Chondrocyte (in vitro differentiated cells): ENCODE measurements around the gene SETD7. TPM values are rescaled to one million over a fixed set of nuclear protein-coding genes. Genes with fewer than 3 reads are reported as not detected.
A peak's percentile ranks its signal among the peaks of the same experiment; 100 is the strongest.

ENCODE experiments used
- DNase-seq: peaks from one replicate; pipeline ENCODE4 v3.0.0; 2021; ENCODE audit warnings: mixed read lengths, low spot score
- H3K27ac Mint-ChIP-seq: one replicate; pipeline ENCODE4 v1.8.0; 2021; ENCODE audit warnings: mild to moderate bottlenecking, moderate library complexity, mixed read lengths; ENCODE audit not compliant: unreplicated experiment
- H3K27me3 Mint-ChIP-seq: 2 replicates; pipeline ENCODE4 v1.8.0; 2021; ENCODE audit warnings: low read depth, mixed read lengths
- H3K36me3 Mint-ChIP-seq: 2 replicates; pipeline ENCODE4 v1.8.0; 2021; ENCODE audit warnings: low read depth, mixed read lengths
- H3K4me1 Mint-ChIP-seq: 2 replicates; pipeline ENCODE4 v1.8.0; 2021; ENCODE audit warnings: low read depth, mild to moderate bottlenecking, mixed read lengths
- H3K4me3 Mint-ChIP-seq: one replicate; pipeline ENCODE4 v1.8.0; 2021; ENCODE audit warnings: mild to moderate bottlenecking, moderate library complexity, mixed read lengths; ENCODE audit not compliant: unreplicated experiment
- H3K9me3 Mint-ChIP-seq: 2 replicates; pipeline ENCODE4 v1.8.0; 2021; ENCODE audit warnings: low read depth, mixed read lengths
- total RNA-seq: library from RNA; stranded (reverse); gene quantifications from 3 replicates; pipeline ENCODE4 v1.2.1, GENCODE V29; 2021
- TF ChIP-seq, protein P1 (sequence below): fragments of 200-600 bp; sonication (generic); IDR thresholded peaks from 2 replicates; pipeline ENCODE4 v1.5.0; 2021; ENCODE audit warnings: antibody characterized with exemption, mild to moderate bottlenecking, moderate library complexity

Gene SETD7
- total RNA-seq, 1 donor from 2014 or later = 56.3 TPM

DNA sequence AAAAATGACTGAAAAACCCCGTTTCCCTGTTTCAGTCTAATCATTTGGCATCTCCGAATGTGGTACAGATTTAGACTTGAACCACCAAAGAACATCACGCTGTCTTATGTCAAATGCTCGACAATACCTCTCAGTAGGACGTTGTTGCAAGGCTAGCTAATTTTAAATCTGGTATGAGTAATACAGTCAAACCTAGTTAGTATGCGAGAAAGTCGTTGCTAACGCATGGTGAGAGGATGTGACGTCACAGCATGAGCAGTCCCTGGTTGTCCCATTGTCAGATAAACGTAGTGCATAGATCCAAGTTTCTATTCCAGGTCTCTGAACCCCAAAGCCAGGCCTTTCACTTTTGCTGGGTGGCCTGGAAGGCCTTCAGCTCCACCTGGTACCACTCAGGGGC, 44.7 kb downstream of the SETD7 start:
- Mint-ChIP-seq H3K9me3 (no peaks in the 10 kb centered on the region), H3K4me1 (no peaks in the 10 kb centered on the region), H3K27me3 (no peaks in the 10 kb centered on the region), H3K27ac (no peak overlapping the region), H3K4me3 (no peak overlapping the region), H3K36me3 (peaks cover 46% of the 10 kb centered on the region)
- TF ChIP-seq, protein P1, sequence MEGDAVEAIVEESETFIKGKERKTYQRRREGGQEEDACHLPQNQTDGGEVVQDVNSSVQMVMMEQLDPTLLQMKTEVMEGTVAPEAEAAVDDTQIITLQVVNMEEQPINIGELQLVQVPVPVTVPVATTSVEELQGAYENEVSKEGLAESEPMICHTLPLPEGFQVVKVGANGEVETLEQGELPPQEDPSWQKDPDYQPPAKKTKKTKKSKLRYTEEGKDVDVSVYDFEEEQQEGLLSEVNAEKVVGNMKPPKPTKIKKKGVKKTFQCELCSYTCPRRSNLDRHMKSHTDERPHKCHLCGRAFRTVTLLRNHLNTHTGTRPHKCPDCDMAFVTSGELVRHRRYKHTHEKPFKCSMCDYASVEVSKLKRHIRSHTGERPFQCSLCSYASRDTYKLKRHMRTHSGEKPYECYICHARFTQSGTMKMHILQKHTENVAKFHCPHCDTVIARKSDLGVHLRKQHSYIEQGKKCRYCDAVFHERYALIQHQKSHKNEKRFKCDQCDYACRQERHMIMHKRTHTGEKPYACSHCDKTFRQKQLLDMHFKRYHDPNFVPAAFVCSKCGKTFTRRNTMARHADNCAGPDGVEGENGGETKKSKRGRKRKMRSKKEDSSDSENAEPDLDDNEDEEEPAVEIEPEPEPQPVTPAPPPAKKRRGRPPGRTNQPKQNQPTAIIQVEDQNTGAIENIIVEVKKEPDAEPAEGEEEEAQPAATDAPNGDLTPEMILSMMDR = no peak
- no peak for DNase-seq

DNA sequence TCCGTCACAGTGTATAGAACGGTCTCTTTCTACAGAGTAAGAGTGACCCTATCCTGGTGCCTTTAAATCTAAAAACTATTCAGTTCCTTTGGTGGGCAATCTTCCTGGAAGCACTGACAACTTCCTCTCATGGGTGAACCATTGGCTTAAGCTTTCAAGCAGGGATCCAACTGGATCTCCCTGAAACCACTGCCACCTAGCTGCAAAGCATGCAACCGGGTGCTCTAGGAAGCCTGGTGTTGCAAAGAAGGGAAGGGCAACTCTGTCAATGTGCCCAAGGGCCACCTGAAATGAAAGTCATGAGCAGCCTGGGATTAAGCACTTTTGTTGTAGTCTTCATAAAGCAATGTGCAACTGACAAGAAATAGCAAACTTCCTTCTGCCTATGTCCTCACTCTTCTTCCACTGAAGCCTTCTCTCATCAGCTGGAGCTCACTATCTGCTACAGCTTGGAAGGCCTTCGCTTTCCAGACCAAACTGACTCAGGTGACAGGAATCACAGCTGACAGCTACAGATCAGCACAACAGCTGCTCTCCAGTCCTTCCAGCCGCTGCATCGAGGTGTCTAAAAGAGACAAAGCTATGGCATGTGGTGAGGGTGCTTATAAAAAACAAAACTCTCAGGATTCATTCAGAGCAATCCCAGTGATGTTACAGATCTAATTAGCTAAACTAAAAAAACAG, 46.1 kb downstream of the SETD7 start:
- no peak for DNase-seq
- no peak overlapping the region for H3K27ac Mint-ChIP-seq
- no peaks in the 10 kb centered on the region for H3K9me3 Mint-ChIP-seq
- H3K4me3 Mint-ChIP-seq = no peak overlapping the region
- TF ChIP-seq, protein P1 = peak; percentile 65
- H3K4me1 Mint-ChIP-seq = no peaks in the 10 kb centered on the region
- peaks cover 40% of the 10 kb centered on the region for H3K36me3 Mint-ChIP-seq
- H3K27me3 Mint-ChIP-seq = no peaks in the 10 kb centered on the region

DNA sequence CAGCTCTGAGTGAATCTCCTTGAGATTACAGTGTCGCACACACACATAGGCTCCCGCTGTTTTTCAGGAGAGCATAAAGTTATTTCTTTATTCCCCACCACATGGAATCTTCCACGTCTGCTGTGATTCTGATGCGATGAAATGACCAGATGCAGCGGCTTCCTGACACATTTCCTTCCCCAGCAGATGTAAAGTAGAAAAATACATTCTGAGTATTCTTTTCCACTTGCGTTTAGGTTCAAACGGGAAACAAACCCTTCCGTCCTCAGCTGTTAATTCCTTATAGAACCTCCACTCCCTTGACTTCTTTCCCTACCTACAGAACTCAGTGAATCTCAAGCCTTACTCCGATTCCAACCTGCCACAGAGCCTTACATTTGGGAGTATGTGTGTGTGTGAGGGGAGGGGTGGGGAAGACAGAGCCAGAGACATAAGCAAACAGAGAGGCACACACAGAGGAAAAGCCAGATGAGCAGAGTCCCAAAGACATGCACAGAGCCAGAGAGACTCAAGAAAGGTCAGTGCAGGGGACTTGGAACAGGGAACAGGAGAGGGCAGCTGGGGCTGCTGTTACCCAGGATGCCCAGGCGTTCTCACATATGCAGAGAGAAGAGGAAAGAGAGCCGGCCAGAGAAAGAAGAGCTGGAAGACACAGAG, 47.3 kb downstream of the SETD7 start:
- no peak for DNase-seq
- Mint-ChIP-seq H3K27me3 (no peaks in the 10 kb centered on the region), H3K4me3 (no peak overlapping the region), H3K27ac (no peak overlapping the region), H3K36me3 (peaks cover 37% of the 10 kb centered on the region), H3K4me1 (no peaks in the 10 kb centered on the region), H3K9me3 (no peaks in the 10 kb centered on the region)
- TF ChIP-seq, protein P1 = no peak

DNA sequence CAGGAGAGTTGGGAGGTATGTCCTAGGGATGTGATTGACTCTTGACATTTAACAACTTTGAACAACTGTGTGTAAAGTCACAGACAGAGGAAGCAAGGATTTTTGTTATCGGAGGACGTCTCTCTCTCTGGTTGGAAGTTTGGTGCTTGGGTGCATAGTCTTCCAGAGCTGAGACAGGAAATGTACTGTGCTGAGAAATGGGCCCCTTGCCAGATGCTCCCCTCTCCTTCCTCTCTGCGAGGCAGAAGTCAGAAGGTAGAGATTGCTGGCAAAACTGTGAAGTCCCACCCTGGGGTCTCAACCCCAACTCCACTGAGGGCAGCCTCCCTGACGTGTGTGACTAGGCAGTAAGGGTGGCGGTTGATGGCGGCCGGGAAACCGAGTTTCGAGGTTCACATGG, 49.2 kb downstream of the SETD7 start:
- H3K36me3 Mint-ChIP-seq = peaks cover 36% of the 10 kb centered on the region
- H3K9me3 Mint-ChIP-seq = no peaks in the 10 kb centered on the region
- H3K27me3 Mint-ChIP-seq = no peaks in the 10 kb centered on the region
- DNase-seq = no peak
- TF ChIP-seq, protein P1 = no peak
- H3K4me1 Mint-ChIP-seq = no peaks in the 10 kb centered on the region
- H3K27ac Mint-ChIP-seq = no peak overlapping the region
- H3K4me3 Mint-ChIP-seq = no peak overlapping the region

DNA sequence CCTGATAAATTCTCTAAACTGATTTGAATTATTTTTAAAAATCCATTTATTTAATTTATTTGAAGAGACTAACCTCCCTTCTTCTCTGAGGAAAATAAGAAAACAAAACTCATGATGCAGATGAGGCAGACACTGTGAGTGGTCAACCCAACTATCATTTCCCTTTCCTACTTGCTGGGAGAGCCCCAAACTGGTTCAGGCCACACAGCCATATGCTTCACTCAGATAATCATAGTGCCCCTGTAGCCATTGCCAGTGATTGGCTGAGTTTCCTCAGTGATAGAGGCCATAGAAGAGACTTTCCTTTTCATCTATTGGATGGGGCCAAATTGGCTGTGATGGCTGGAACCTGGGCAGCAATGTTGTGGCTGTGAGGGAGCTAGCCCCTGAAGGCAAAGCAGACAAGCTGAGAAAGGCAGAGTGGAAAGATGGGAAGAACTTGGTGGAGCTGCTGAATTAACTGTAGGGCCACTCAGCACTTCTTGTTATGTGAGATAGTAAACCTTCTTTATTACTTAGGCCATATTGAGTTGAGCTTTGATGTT, 52.3 kb downstream of the SETD7 start:
- no peak for DNase-seq
- H3K27ac Mint-ChIP-seq = no peak overlapping the region
- H3K4me1 Mint-ChIP-seq = peaks cover 3% of the 10 kb centered on the region
- no peak overlapping the region for H3K4me3 Mint-ChIP-seq
- TF ChIP-seq, protein P1 = no peak
- no peaks in the 10 kb centered on the region for H3K27me3 Mint-ChIP-seq
- peaks cover 17% of the 10 kb centered on the region for H3K36me3 Mint-ChIP-seq
- no peaks in the 10 kb centered on the region for H3K9me3 Mint-ChIP-seq
